Stimulated activated CD8-positive, alpha-beta memory T cell treated with anti-CD3 and anti-CD28 coated beads, Interleukin-15, amount 100 ng/mL, for 1 hour (primary cell): Measurements from ENCODE around the gene DNAJB13.

Experiments
- DNase-seq: peaks from one replicate; pipeline ENCODE4 v3.0.0-alpha.2; 2020; ENCODE audit warnings: low read depth

DNAJB13 gene

GRCh38 chr11:74000307-74001133 lies 49.7 kb downstream of the DNAJB13 start:
- DNase-seq, result no peak

DNA sequence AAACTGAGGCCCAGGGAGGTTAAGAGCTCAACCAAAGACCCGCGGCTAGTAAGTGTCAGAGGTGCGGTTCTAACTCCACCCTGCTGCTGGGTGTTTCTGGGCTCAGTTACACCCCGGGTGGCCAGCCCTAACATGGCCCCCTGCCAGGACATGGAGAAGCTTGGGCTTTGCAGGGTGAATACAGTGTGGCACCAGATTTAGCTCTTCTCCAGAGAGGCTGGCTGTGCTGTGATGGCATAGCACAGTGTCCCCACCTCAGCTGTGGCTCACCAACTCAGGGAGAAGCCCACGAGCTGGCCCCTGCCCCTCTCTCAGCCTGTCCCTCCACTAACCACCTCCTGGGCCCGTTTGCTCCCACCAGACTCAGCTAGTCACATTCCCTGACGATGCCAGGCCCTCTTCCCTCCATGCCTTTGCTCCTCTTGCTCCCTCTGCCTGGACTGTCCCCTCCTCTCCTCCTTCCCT lies 51.0 kb downstream of the DNAJB13 start:
- DNase-seq, result no peak

- DNase-seq, result no peak
Measured at GRCh38 chr11:74002832-74003231, 52.0 kb downstream of the DNAJB13 start.

DNA sequence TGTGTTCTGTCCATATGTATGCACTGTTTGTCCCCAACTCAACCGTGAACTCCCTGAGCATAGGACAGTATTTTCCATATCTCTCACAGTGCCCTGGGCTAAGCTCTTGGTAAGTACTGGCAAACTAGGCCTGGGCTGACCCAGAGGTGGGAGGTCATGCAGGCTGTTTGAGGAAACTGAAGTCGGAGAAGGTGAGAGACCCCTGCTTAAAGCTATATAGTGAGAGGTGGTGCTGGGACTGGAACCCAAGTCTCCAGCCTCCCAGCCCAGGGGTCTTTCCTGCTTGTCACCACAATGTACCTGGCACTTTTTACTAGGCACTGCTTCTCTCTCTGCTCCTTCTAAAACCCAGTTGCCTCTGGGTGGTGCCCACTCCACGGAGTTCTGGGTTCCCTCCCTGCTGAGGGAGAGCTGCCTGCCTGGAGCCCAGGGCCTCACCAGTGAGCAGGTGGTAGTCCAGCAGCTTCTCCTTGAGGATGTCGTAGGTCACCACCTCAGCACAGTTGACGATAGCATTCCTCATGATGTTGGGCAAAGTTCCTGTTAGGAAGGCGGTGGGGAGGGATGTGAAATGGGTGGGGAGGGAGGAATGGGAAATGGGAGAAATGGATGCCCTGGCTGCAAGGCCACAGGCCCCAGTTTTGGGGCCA lies 53.3 kb downstream of the DNAJB13 start:
- DNase-seq, result no peak

DNA sequence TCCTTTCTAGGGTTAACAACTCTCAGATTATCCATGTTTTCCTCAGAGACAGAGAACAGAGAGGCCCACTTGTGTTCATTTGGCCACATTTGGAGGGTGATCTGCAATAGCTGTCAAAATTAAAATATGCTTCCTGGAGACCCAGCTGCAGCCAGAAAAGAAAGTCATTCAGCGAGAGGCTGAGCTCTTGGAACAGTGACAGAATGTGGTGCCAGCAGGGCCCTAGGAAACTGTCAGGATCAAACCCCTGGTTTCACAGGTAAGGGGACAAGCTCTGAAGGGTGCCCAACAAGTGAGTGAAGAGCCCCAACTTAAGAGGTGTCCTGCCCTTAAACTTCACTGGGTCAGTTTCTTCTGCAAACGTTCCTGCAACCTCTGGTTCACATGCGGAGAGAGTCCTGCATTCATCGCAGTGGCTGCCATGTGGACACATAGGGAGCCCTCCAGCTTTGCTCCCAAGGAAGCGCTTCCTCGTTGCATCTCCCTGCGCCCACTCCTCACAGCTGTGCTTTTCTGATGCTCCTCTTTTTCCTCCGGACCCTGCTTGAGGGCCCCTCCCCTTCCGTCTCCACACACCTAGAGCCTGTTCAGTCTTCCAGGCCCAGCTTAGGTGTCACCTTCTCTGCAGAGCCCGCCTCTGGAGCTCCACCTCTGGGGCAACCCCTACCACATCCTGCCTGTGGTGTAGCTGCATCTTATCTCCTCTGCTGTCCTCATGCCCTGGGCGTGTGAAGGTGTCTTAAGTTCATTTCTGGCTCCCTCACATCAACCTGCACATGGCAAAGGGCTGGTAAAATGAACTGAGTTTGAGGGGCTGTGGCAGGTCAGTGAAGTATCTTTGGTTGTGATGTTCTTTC lies 54.2 kb downstream of the DNAJB13 start:
- peak; percentile 69 for DNase-seq

DNA sequence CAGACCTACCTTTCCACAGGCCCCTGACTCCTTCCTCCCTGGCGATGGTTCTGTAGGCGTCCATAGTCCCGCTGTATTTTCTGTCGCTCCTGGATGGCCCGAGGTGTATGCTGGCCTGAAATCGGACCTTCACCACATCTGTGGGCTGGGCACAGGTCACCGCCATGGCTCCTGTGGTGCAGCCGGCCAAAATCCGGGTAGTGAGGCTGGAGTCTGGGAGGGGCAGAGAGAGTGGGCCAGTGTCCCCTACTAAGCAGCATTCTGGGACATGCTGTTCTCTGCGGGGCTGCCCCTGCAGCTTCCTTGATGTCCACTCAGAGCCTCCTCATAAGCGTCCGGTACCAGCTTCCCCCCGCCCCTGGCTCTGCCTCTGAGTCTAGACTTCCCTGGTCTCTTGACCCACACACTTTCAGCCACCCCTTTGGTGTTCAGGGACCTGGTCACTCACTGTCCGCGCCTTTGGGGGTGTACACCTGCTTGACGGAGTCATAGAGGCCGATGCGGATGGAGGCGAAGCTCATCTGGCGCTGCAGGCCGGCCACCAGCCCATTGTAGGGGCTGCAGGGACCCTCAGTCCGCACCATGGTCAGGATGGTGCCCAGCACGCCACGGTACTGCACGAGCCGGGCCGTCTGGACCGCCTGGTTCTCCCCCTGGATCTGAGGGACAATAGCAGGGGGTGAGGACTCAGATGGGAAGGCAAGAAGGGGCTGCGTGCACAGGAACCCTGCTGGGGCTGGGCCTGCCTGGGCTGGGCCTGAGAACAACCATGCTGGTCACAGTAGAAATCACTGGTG lies 55.1 kb downstream of the DNAJB13 start:
- no peak for DNase-seq

GRCh38 chr11:74006743-74007304 lies 56.0 kb downstream of the DNAJB13 start:
- DNase-seq, result no peak

- no peak for DNase-seq
Measured at GRCh38 chr11:74007691-74008372, 57.0 kb downstream of the DNAJB13 start.

GRCh38 chr11:74008373-74009229 lies 57.8 kb downstream of the DNAJB13 start, which contains the start of gene UCP3:
TSS of gene UCP3 (minus strand) at chr11:74009085. CDS start at chr11:74007042, 2,043 bp downstream.
- DNase-seq, result no peak

- DNase-seq, result no peak
Measured at GRCh38 chr11:74009230-74009547, 58.4 kb downstream of the DNAJB13 start.

GRCh38 chr11:74009675-74010305 lies 59.0 kb downstream of the DNAJB13 start:
- no peak for DNase-seq

DNA sequence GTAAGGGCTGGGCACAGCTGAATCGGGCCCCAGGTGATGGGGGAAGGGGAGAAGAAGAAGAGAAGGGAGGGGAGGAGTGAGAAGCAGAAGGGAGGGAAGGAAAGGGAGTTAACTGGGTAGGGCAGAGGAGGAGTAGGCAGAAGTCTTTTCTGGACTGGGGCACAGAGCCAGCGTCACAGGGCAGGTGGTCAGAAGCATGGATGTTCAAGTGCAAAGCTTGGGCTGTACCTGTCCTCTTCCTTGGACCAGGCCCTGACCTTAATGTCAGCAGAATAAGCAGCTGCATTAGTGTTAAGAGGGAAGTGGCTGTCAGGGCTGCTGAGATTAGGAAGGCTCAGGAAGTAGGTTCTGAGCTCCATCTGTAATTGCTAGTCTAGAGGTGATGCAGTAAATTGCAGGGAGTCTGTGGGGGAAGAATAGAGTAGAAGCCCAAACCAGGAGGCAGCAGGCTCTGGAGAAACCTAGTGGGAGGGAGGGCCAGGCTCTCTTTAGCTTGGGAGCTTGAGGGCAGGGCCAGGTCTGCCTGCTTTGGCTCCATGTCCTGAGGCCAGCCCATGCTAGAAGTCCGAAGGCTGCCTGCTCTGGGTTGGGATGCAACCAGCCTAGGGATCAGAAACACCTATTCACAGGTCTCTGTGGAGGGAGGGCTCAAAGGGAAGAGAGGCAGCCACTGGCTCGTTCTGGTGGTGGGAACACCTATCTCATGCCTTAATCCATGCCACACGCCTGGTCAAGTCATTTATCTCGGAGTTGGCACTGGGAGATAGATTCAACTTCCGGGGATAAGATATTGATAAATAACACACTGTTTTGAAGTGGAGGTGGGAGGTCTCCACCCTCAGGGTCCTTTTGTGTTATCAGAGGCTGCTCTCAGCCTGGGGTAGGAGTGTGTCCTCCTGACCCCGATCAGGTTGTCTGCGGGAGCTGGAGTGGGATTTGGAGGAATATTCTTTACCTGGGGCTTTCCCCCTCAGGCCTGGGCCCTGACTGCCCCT lies 59.8 kb downstream of the DNAJB13 start:
- DNase-seq, result no peak

GRCh38 chr11:74011360-74012073 lies 60.7 kb downstream of the DNAJB13 start:
- DNase-seq, result no peak

DNA sequence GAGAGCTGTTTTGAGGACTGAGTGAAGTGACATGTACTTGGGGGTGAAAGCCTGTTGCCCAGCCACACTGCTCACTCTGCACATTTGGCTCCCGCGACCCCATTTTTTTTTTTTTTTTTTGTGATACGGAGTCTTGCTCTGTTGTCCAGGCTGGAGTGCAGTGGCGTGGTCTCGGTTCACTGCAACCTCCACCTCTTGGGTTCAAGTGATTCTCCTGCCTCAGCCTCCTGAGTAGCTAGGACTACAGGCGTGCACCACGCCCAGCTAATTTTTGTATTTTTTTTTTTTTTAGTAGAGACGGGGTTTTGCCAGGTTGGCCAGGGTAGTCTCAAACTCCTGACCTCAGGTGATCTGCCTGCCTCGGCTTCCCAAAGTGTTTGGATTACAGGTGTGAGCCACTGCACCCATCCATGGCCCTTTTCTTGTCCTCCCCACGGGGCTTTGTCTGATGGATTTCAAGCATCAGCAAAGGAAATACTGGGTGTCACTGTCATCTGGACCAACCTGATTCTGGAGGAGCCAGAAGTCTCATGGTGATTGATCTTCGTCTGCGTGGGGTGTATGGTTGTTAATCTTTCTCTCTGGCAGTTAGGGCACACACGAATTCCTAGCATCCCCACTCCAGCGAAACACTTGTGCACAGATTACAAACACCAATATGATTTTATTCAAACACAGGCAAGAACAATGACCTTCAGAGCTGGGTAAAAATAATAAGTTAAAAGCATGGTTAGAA lies 61.4 kb downstream of the DNAJB13 start:
- DNase-seq, result no peak

- DNase-seq, result no peak
Measured at GRCh38 chr11:74013141-74013540, 62.3 kb downstream of the DNAJB13 start.

- DNase-seq, result no peak
Measured at GRCh38 chr11:74014880-74015279, 64.1 kb downstream of the DNAJB13 start.
